HCT116 (cell line): ENCODE results near the gene HIPK3.

Experiments used
- CEBPB ChIP-seq: IDR thresholded peaks from 2 replicates; pipeline ENCODE4 v1.6.1; 2012; ENCODE audit warnings: low read depth
- EZH2 ChIP-seq: fragments of 200-600 bp; sonication (generic); IDR thresholded peaks from 2 replicates; pipeline ENCODE4 v1.6.1; 2017; ENCODE audit warnings: antibody characterized with exemption, mixed run types
- EZH2phosphoT487 ChIP-seq: fragments of 200-600 bp; IDR thresholded peaks from 2 replicates; pipeline ENCODE4 v1.6.1; 2018; ENCODE audit warnings: antibody characterized with exemption, borderline replicate concordance
- MAX ChIP-seq: IDR thresholded peaks from 2 replicates; pipeline ENCODE4 v1.6.1; 2012
- POLR2A ChIP-seq: IDR thresholded peaks from 2 replicates; pipeline ENCODE4 v1.7.0; 2011; ENCODE audit warnings: borderline replicate concordance; ENCODE audit not compliant: insufficient read depth, insufficient read length; ENCODE audit errors: extremely low read depth
- POLR2AphosphoS5 ChIP-seq: IDR thresholded peaks from 2 replicates; pipeline ENCODE4 v1.6.1; 2011; ENCODE audit warnings: mild to moderate bottlenecking, low read depth, low read length, moderate library complexity
- RAD21 ChIP-seq: IDR thresholded peaks from 2 replicates; pipeline ENCODE4 v1.6.1; 2012; ENCODE audit warnings: low read depth, mild to moderate bottlenecking
- REST ChIP-seq: IDR thresholded peaks from 2 replicates; pipeline ENCODE4 v1.6.1; 2012; ENCODE audit warnings: low read depth
- SRF ChIP-seq: IDR thresholded peaks from 2 replicates; pipeline ENCODE4 v1.6.1; 2012; ENCODE audit warnings: low read depth
- ZFX ChIP-seq: fragments of 450-650 bp; IDR thresholded peaks from 2 replicates; pipeline ENCODE4 v1.6.1; 2017
- ZNF274 ChIP-seq: fragments of 200-500 bp; sonication (Bioruptor generic); IDR thresholded peaks from 2 replicates; pipeline ENCODE4 v1.6.1; 2014; ENCODE audit warnings: mild to moderate bottlenecking, low read depth, low read length, inconsistent platforms
- TF ChIP-seq, protein P1 (sequence below), 3 experiments: fragments of 200-600 bp in 1 of 3; sonication (generic) in 1 of 3; IDR thresholded peaks in 2 of 3; conservative IDR thresholded peaks in 1 of 3; 2 replicates each; pipeline ENCODE4 v1.5.1; 2012 to 2017; ENCODE audit warnings: low read depth in 2 of 3, low read length in 2 of 3, antibody characterized with exemption in 1 of 3, borderline replicate concordance in 1 of 3, control low read depth in 1 of 3, mild to moderate bottlenecking in 1 of 3, mixed read lengths in 1 of 3, mixed run types in 1 of 3, moderate library complexity in 1 of 3; ENCODE audit not compliant: insufficient read depth in 1 of 3
- TF ChIP-seq, protein P2 (sequence below): IDR thresholded peaks from 2 replicates; pipeline ENCODE4 v1.6.1; 2011; ENCODE audit warnings: mild to moderate bottlenecking, low read length, moderate library complexity; ENCODE audit not compliant: insufficient replicate concordance; ENCODE audit errors: extremely low read depth

DNA sequence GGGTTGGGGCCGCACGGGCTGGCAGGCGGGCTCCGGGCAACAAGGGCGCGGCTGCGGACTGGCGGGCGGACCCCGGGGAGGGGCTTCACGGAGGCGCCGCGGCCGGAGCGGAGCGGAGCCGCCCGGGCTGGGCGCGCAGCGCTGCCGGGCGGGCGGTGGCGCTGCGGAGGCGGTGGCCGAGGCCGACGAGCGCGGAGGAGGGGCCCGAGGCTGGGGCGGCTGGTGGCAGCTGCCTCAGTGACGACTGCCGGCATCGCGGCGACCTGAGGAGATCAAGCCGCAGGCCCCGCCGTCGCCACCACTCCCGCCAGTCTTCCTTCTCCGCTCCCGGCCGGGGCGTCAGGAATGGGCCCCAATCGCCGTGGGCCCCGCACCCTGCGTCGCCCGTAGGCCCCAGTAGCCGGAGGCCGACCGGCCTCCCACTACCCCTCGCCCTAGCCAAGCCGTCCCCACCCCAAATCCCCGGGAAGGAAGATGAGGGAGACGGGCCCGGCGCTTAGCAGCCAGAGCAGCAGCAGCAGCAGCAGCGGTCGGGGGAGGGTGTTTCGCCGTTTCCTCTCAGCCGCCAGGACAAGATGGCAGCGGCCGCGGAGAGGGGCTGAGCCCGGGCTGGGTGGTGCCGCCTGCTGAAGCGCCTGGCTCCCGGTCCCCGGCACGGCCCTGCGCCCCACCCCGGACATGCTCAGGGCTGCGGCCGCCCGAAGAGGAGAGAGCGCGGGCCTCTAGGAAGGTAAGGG is at the start of gene HIPK3:
- TF ChIP-seq, protein P1, sequence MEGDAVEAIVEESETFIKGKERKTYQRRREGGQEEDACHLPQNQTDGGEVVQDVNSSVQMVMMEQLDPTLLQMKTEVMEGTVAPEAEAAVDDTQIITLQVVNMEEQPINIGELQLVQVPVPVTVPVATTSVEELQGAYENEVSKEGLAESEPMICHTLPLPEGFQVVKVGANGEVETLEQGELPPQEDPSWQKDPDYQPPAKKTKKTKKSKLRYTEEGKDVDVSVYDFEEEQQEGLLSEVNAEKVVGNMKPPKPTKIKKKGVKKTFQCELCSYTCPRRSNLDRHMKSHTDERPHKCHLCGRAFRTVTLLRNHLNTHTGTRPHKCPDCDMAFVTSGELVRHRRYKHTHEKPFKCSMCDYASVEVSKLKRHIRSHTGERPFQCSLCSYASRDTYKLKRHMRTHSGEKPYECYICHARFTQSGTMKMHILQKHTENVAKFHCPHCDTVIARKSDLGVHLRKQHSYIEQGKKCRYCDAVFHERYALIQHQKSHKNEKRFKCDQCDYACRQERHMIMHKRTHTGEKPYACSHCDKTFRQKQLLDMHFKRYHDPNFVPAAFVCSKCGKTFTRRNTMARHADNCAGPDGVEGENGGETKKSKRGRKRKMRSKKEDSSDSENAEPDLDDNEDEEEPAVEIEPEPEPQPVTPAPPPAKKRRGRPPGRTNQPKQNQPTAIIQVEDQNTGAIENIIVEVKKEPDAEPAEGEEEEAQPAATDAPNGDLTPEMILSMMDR (IDR thresholded peaks at IDR 0.05 in 2 of 3, conservative IDR thresholded peaks at IDR 0.05 in 1 of 3; ENCODE audit: borderline replicate concordance in 1 of 3, insufficient read depth in 1 of 3, low read depth in 2 of 3, low read length in 2 of 3), result no peak
- no peak for TF ChIP-seq POLR2A
- no peak for TF ChIP-seq REST
- TF ChIP-seq, protein P2, sequence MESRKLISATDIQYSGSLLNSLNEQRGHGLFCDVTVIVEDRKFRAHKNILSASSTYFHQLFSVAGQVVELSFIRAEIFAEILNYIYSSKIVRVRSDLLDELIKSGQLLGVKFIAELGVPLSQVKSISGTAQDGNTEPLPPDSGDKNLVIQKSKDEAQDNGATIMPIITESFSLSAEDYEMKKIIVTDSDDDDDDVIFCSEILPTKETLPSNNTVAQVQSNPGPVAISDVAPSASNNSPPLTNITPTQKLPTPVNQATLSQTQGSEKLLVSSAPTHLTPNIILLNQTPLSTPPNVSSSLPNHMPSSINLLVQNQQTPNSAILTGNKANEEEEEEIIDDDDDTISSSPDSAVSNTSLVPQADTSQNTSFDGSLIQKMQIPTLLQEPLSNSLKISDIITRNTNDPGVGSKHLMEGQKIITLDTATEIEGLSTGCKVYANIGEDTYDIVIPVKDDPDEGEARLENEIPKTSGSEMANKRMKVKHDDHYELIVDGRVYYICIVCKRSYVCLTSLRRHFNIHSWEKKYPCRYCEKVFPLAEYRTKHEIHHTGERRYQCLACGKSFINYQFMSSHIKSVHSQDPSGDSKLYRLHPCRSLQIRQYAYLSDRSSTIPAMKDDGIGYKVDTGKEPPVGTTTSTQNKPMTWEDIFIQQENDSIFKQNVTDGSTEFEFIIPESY, result no peak
- TF ChIP-seq EZH2, result no peak
- TF ChIP-seq ZFX, result peak; percentile 97
- TF ChIP-seq MAX, result peak; percentile 13; the same call in 1 of the 2 replicates
- TF ChIP-seq SRF, result no peak
- TF ChIP-seq EZH2phosphoT487, result no peak
- peak; percentile 77 for TF ChIP-seq POLR2AphosphoS5
- TF ChIP-seq ZNF274, result no peak
- no peak for TF ChIP-seq CEBPB
- no peak for TF ChIP-seq RAD21
